T-helper 17 cell (primary cell): ENCODE measurements around the gene SHROOM3. TPM values are rescaled to one million over a fixed set of nuclear protein-coding genes. Genes with fewer than 3 reads are reported as not detected.

Experiments
- ATAC-seq: fragments of 150-1000 bp; cut with Tn5 transposase; 2 replicates; pipeline ENCODE4 v1.10.0; 2021; ENCODE audit warnings: mild to moderate bottlenecking, moderate library complexity
- DNase-seq, 3 donors: peaks; one replicate each; pipeline versions ENCODE4 v3.0.0 to v3.0.0-alpha.2; 2020 to 2021
- H3K9me3 ChIP-seq: one replicate; pipeline ENCODE4 v1.7.0; 2013; ENCODE audit warnings: low read length, mild to moderate bottlenecking; ENCODE audit not compliant: control insufficient read depth, poor library complexity, severe bottlenecking
- H3K27ac Mint-ChIP-seq: one replicate; pipeline ENCODE4 v1.8.0; 2022; ENCODE audit warnings: mild to moderate bottlenecking, moderate library complexity, mixed read lengths
- H3K27me3 Mint-ChIP-seq: one replicate; pipeline ENCODE4 v1.8.0; 2022; ENCODE audit warnings: mixed read lengths
- H3K36me3 Mint-ChIP-seq: one replicate; pipeline ENCODE4 v1.8.0; 2022; ENCODE audit warnings: low read depth, mixed read lengths
- H3K4me1 Mint-ChIP-seq: one replicate; pipeline ENCODE4 v1.8.0; 2022; ENCODE audit warnings: mild to moderate bottlenecking, mixed read lengths
- H3K4me3 Mint-ChIP-seq: one replicate; pipeline ENCODE4 v1.8.0; 2022; ENCODE audit warnings: mild to moderate bottlenecking, moderate library complexity, mixed read lengths
- total RNA-seq, 4 donors: library from RNA in 2 of 4; stranded (reverse) in 2 of 4; gene quantifications; one replicate each; pipeline ENCODE4 v1.2.3 and lab custom pipeline; 2022 to 2026

Gene SHROOM3
- total RNA-seq, 2 donors from 2014 or later = not detected

GRCh38 chr4:76429636-76430035 lies 5.4 kb upstream of the SHROOM3 start:
- no peak overlapping the region for H3K4me3 Mint-ChIP-seq

DNA sequence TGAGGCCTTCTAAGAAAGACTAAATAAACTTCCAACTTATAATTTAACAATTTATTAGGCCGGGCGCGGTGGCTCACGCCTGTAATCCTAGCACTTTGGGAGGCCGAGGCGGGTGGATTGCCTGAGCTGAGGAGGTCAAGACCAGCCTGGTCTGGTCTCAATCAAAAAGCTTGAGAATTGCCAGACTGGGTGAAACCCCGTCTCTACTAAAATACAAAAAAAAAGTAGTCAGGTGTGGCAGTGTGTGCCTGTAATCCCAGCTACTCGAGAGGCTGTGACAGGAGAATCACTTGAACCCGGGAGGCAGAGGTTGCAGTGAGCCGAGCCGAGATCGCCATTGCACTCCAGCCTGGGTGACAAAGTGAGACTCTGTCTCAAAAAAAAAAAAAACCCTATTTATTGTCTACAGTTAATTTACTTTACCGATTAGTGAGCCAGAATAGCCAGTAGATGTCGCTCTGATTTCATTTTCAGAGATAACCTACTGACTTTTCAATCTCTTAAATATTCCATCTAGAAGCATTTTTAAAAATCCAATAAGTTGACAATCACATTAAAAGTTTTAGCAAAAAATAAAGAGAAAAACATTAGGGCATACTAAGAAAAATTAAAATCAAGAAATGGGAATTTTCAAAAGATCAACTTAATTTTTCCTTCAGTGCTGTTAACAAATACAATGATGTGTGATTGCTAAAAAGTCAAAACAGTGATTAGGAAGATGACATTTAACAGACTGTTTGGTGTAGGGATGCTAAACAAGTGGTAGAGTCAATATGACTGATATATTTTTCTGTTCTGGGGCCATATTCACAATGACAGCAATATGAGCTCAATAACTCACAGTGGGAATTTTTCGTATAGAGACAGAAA lies 4.3 kb upstream of the SHROOM3 start:
- ATAC-seq (no peak), DNase-seq (no peak)
- Mint-ChIP-seq H3K27ac (no peak overlapping the region), H3K27me3 (peaks cover 23% of the 10 kb centered on the region), H3K4me3 (no peak overlapping the region), H3K36me3 (no peaks in the 10 kb centered on the region), H3K4me1 (peaks cover 6% of the 10 kb centered on the region)
- H3K9me3 ChIP-seq = no peaks in the 10 kb centered on the region

More at GRCh38 chr4:76429636-76430035, 5.4 kb upstream of the SHROOM3 start:
- no peaks in the 10 kb centered on the region for H3K9me3 ChIP-seq
- H3K27me3 Mint-ChIP-seq = peaks cover 17% of the 10 kb centered on the region
- no peaks in the 10 kb centered on the region for H3K36me3 Mint-ChIP-seq
- ATAC-seq = no peak
- no peak overlapping the region for H3K27ac Mint-ChIP-seq
- DNase-seq = no peak
- H3K4me1 Mint-ChIP-seq = no peaks in the 10 kb centered on the region

DNA sequence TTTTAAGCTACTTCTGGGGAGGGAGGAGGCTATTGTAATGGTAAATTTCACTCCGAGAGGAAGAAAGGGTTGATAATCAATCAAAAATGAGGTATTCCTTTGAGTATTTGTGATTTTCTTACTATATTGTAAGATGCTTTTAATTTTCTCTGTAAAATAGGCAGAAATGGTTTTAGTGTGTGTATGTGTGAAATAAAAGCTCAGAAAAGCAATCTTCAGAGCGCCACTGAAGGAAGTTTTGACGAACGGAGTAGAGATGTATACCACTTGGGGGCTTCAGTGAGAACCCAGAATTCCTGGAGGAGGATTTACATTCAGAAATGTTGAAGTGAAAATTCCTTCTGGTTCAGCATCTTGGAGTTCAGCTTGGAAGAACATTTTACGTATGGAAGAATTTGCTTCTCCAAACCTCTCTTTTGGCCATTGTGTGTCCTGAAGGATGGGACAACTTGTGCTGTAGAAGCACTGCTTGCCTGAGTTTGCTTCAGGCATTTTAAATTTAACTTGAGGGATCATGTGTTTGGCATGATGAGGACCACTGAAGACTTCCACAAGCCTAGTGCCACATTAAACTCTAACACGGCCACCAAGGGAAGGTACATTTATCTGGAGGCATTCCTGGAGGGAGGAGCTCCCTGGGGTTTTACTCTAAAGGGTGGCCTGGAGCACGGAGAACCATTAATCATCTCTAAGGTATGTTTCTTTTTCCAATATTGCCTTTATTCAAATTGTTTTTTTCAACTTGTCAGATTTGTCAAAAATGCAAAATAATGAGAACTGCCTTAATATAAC lies 695 bp downstream of the SHROOM3 start:
- H3K9me3 ChIP-seq = no peaks in the 10 kb centered on the region
- no peak for ATAC-seq
- peaks cover 6% of the 10 kb centered on the region for H3K4me1 Mint-ChIP-seq
- no peak overlapping the region for H3K27ac Mint-ChIP-seq
- peaks cover 48% of the 10 kb centered on the region for H3K27me3 Mint-ChIP-seq
- DNase-seq = no peak
- peaks cover 4% of the 10 kb centered on the region for H3K36me3 Mint-ChIP-seq
- no peak overlapping the region for H3K4me3 Mint-ChIP-seq

DNA sequence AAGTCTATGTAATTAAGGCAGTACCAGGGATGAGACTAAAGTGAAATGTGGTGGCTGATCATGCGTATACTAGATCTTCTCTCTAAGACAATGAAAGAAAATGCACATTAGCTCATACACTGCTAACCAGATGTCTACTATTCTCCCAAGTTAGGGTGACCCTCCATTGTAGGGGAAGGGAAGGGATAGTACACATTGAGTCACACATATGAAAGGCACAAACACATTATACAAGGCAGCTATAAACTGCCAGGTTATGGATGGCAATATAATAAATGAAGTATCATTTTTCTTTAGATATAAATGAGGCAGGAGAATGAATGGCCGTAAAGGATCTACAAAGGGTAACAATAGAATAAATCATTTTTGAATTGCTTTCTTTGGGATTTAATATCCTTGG lies 4.5 kb downstream of the SHROOM3 start:
- H3K27ac Mint-ChIP-seq = no peak overlapping the region
- peaks cover 6% of the 10 kb centered on the region for H3K4me1 Mint-ChIP-seq
- H3K36me3 Mint-ChIP-seq = peaks cover 4% of the 10 kb centered on the region
- no peak overlapping the region for H3K4me3 Mint-ChIP-seq
- no peak for DNase-seq
- H3K27me3 Mint-ChIP-seq = peaks cover 43% of the 10 kb centered on the region
- no peaks in the 10 kb centered on the region for H3K9me3 ChIP-seq
- ATAC-seq = no peak

DNA sequence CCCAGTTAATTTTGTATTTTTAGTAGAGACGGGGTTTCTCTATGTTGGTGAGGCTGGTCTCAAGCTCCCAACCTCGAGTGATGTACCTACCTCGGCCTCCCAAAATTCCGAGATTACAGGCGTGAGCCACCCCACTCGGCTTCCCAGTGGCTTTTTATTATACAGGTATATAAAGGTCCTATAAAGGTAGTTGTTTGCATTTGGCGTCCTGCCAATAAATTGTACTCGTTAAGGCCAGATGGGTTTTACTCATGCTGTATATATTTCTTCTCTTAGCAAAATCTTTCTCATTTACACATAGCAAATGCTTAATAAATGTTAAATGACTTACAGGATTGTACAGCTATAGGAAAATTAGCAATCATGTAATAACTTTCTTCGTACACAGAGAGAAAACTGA lies 6.9 kb downstream of the SHROOM3 start:
- ATAC-seq = no peak
- no peaks in the 10 kb centered on the region for H3K9me3 ChIP-seq
- Mint-ChIP-seq H3K4me1 (no peaks in the 10 kb centered on the region), H3K36me3 (peaks cover 4% of the 10 kb centered on the region), H3K27me3 (peaks cover 37% of the 10 kb centered on the region), H3K4me3 (no peak overlapping the region), H3K27ac (no peak overlapping the region)
- DNase-seq = no peak

- ATAC-seq = no peak
- H3K4me1 Mint-ChIP-seq = no peaks in the 10 kb centered on the region
Measured at GRCh38 chr4:76442807-76443206, 7.8 kb downstream of the SHROOM3 start.

GRCh38 chr4:76443376-76443775 lies 8.3 kb downstream of the SHROOM3 start:
- Mint-ChIP-seq H3K4me3 (no peak overlapping the region), H3K4me1 (no peaks in the 10 kb centered on the region), H3K27me3 (peaks cover 28% of the 10 kb centered on the region), H3K36me3 (peaks cover 4% of the 10 kb centered on the region), H3K27ac (no peak overlapping the region)
- no peak for DNase-seq
- no peaks in the 10 kb centered on the region for H3K9me3 ChIP-seq
- ATAC-seq = no peak

More at GRCh38 chr4:76442807-76443206, 7.8 kb downstream of the SHROOM3 start:
- DNase-seq = no peak
- peaks cover 32% of the 10 kb centered on the region for H3K27me3 Mint-ChIP-seq
- H3K27ac Mint-ChIP-seq = no peak overlapping the region
- peaks cover 4% of the 10 kb centered on the region for H3K36me3 Mint-ChIP-seq
- no peaks in the 10 kb centered on the region for H3K9me3 ChIP-seq
- no peak overlapping the region for H3K4me3 Mint-ChIP-seq

- no peak overlapping the region for H3K4me3 Mint-ChIP-seq
- peaks cover 33% of the 10 kb centered on the region for H3K27me3 Mint-ChIP-seq
- H3K27ac Mint-ChIP-seq = no peak overlapping the region
- H3K9me3 ChIP-seq = no peaks in the 10 kb centered on the region
- no peaks in the 10 kb centered on the region for H3K4me1 Mint-ChIP-seq
- DNase-seq (no peak), ATAC-seq (no peak)
- no peaks in the 10 kb centered on the region for H3K36me3 Mint-ChIP-seq
Measured at GRCh38 chr4:76445911-76446310, 10.9 kb downstream of the SHROOM3 start.

- H3K27me3 Mint-ChIP-seq = peaks cover 37% of the 10 kb centered on the region
- no peak overlapping the region for H3K27ac Mint-ChIP-seq
- no peaks in the 10 kb centered on the region for H3K36me3 Mint-ChIP-seq
- H3K9me3 ChIP-seq = no peaks in the 10 kb centered on the region
- DNase-seq (no peak), ATAC-seq (no peak)
- no peak overlapping the region for H3K4me3 Mint-ChIP-seq
- no peaks in the 10 kb centered on the region for H3K4me1 Mint-ChIP-seq
Measured at GRCh38 chr4:76447393-76447851, 12.4 kb downstream of the SHROOM3 start.

DNA sequence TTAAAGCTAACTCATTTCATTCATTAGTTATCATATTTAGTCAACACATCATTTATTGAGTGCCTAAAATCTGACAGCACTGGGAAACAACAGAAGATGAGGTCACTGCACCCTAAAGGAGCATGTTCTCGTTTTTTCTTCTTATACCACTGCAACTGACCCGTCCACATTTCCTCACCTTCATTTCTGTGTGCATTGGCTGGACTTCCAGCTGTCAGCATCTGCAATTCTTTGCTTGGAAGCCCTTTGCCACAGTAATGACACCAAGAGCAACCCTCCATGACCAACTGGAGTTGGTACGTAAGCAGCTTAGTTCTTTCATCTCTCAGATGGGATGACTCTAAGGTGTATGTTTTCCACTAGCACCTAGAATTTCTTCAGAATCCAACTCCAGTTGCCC lies 13.2 kb downstream of the SHROOM3 start:
- Mint-ChIP-seq H3K27me3 (peaks cover 38% of the 10 kb centered on the region), H3K27ac (no peak overlapping the region), H3K36me3 (no peaks in the 10 kb centered on the region), H3K4me1 (no peaks in the 10 kb centered on the region), H3K4me3 (no peak overlapping the region)
- ATAC-seq (no peak), DNase-seq (no peak)
- H3K9me3 ChIP-seq = no peaks in the 10 kb centered on the region

- Mint-ChIP-seq H3K27me3 (peaks cover 49% of the 10 kb centered on the region), H3K27ac (no peak overlapping the region), H3K4me1 (no peaks in the 10 kb centered on the region), H3K4me3 (no peak overlapping the region), H3K36me3 (no peaks in the 10 kb centered on the region)
- H3K9me3 ChIP-seq = no peaks in the 10 kb centered on the region
- no peak for ATAC-seq
- DNase-seq = no peak
Measured at GRCh38 chr4:76449362-76449767, 14.3 kb downstream of the SHROOM3 start.

DNA sequence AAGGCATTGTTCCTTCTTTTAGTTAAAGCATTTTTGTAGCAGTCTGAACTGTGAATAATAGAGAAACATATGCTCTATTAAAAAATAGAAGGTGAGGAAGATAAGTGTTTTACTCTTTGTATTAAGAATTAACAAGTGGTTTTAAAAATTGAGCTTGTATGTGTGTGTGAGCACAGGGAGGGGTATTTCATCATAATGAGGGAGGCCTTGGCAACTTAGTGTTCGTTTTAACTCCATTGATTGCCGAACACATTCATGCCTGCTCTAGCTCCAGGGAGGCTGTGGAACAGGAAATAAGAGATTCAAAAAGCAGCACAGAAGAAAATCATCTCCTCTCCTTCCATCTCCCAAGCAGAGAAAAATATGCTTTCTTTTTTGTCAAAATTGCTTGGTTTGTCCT lies 14.8 kb downstream of the SHROOM3 start:
- Mint-ChIP-seq H3K4me1 (no peaks in the 10 kb centered on the region), H3K27ac (no peak overlapping the region), H3K4me3 (no peak overlapping the region), H3K36me3 (no peaks in the 10 kb centered on the region), H3K27me3 (peaks cover 52% of the 10 kb centered on the region)
- ATAC-seq = no peak
- no peaks in the 10 kb centered on the region for H3K9me3 ChIP-seq
- no peak for DNase-seq

DNA sequence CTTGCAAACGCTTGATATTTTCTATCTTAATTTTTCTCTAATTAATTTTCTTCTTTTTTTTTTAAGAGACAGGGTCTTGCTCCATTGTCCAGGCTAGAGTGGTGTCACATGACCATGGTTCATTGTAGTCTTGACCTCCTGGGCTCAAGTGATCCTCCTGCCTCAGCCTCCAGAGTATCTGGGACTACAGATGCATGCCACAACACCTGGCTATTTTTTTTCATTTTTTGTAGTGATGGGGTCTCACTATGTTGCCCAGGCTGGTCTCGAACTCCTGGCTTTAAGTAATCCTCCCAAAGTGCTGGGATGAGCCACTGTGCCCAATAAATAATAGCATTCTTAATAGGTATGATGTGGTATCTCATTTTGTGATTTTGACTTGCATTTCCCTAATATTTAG lies 18.2 kb downstream of the SHROOM3 start:
- no peaks in the 10 kb centered on the region for H3K4me1 Mint-ChIP-seq
- no peak overlapping the region for H3K4me3 Mint-ChIP-seq
- H3K27ac Mint-ChIP-seq = no peak overlapping the region
- no peaks in the 10 kb centered on the region for H3K36me3 Mint-ChIP-seq
- H3K9me3 ChIP-seq = no peaks in the 10 kb centered on the region
- peaks cover 46% of the 10 kb centered on the region for H3K27me3 Mint-ChIP-seq
- DNase-seq (no peak), ATAC-seq (no peak)
